H9 (cell line): ENCODE results near the gene GRID2. TPM values are rescaled to one million over a fixed set of nuclear protein-coding genes. Genes with fewer than 3 reads are reported as not detected.

Source experiments
- DNase-seq: peaks from one replicate; pipeline ENCODE4 v3.0.0-alpha.2; 2017
- H2AFZ ChIP-seq: one replicate; pipeline ENCODE4 v1.6.1; 2013; ENCODE audit warnings: mild to moderate bottlenecking, low read length, control low read depth, moderate library complexity
- H2AK5ac ChIP-seq: 2 replicates; pipeline ENCODE4 v1.6.1; 2013; ENCODE audit warnings: low read length, control low read depth, mixed read lengths; ENCODE audit not compliant: insufficient read length
- H2BK120ac ChIP-seq: one replicate; pipeline ENCODE4 v1.6.1; 2013; ENCODE audit warnings: low read depth, mild to moderate bottlenecking, low read length, control low read depth, inconsistent platforms; ENCODE audit not compliant: poor library complexity, severe bottlenecking
- H2BK12ac ChIP-seq: 2 replicates; pipeline ENCODE4 v1.6.1; 2013; ENCODE audit warnings: low read length, control low read depth, mixed read lengths, low read depth; ENCODE audit not compliant: insufficient read length
- H2BK15ac ChIP-seq: 2 replicates; pipeline ENCODE4 v1.6.1; 2013; ENCODE audit warnings: low read depth, low read length, control low read depth
- H2BK20ac ChIP-seq: one replicate; pipeline ENCODE4 v1.6.1; 2013; ENCODE audit warnings: low read depth, mild to moderate bottlenecking, low read length, control low read depth, inconsistent platforms; ENCODE audit not compliant: poor library complexity, severe bottlenecking
- H2BK5ac ChIP-seq: 2 replicates; pipeline ENCODE4 v1.6.1; 2013; ENCODE audit warnings: low read length, control low read depth, mixed read lengths; ENCODE audit not compliant: insufficient read length
- H3K14ac ChIP-seq: 2 replicates; pipeline ENCODE4 v1.6.1; 2013; ENCODE audit warnings: low read length, control low read depth; ENCODE audit not compliant: insufficient read depth
- H3K18ac ChIP-seq: 2 replicates; pipeline ENCODE4 v1.6.1; 2013; ENCODE audit warnings: low read depth, mild to moderate bottlenecking, mixed read lengths, low read length, control low read depth; ENCODE audit not compliant: insufficient read length
- H3K23ac ChIP-seq: 2 replicates; pipeline ENCODE4 v1.6.1; 2013; ENCODE audit warnings: low read length, control low read depth, mixed read lengths, low read depth; ENCODE audit not compliant: insufficient read length
- H3K23me2 ChIP-seq: 2 replicates; pipeline ENCODE4 v1.6.1; 2013; ENCODE audit warnings: low read depth, mild to moderate bottlenecking, mixed read lengths, low read length, control low read depth; ENCODE audit not compliant: insufficient read length, poor library complexity, severe bottlenecking
- H3K27ac ChIP-seq: 2 replicates; pipeline ENCODE4 v1.5.1; 2013; ENCODE audit warnings: low read length, control low read depth, mixed read lengths, low read depth; ENCODE audit not compliant: insufficient read length
- H3K27me3 ChIP-seq: 2 replicates; pipeline ENCODE4 v1.6.1; 2013; ENCODE audit warnings: low read length, control low read depth, inconsistent platforms; ENCODE audit not compliant: insufficient read depth
- H3K4ac ChIP-seq: 2 replicates; pipeline ENCODE4 v1.6.1; 2013; ENCODE audit warnings: low read depth, mild to moderate bottlenecking, control low read depth, inconsistent platforms, low read length, moderate library complexity
- H3K4me1 ChIP-seq: 2 replicates; pipeline ENCODE4 v1.6.1; 2013; ENCODE audit warnings: low read length, control low read depth, inconsistent platforms; ENCODE audit not compliant: insufficient read depth
- H3K4me2 ChIP-seq: 2 replicates; pipeline ENCODE4 v1.6.1; 2013; ENCODE audit warnings: low read length, control low read depth, mixed read lengths; ENCODE audit not compliant: insufficient read length, insufficient read depth
- H3K56ac ChIP-seq: 2 replicates; pipeline ENCODE4 v1.6.1; 2013; ENCODE audit warnings: low read depth, mild to moderate bottlenecking, mixed read lengths, low read length, control low read depth; ENCODE audit not compliant: insufficient read length
- H3K79me1 ChIP-seq: 2 replicates; pipeline ENCODE4 v1.6.1; 2013; ENCODE audit warnings: low read depth, mild to moderate bottlenecking, moderate library complexity, low read length, control low read depth, inconsistent platforms; ENCODE audit not compliant: insufficient read depth, poor library complexity, severe bottlenecking
- H3K79me2 ChIP-seq: 2 replicates; pipeline ENCODE4 v1.6.1; 2013; ENCODE audit warnings: low read length, control low read depth, inconsistent platforms; ENCODE audit not compliant: insufficient read depth
- H3K9ac ChIP-seq: 2 replicates; pipeline ENCODE4 v1.6.1; 2013; ENCODE audit warnings: low read length, control low read depth, mixed read lengths; ENCODE audit not compliant: insufficient read length; ENCODE audit errors: extremely low read depth
- H3K9me3 ChIP-seq: one replicate; pipeline ENCODE4 v1.6.1; 2013; ENCODE audit warnings: low read depth, low read length, inconsistent platforms; ENCODE audit not compliant: control insufficient read depth
- H3T11ph ChIP-seq: one replicate; pipeline ENCODE4 v1.6.1; 2013; ENCODE audit warnings: mild to moderate bottlenecking, low read length, control low read depth, inconsistent platforms
- H4K20me1 ChIP-seq: one replicate; pipeline ENCODE4 v1.6.1; 2013; ENCODE audit not compliant: control insufficient read depth, insufficient read length, insufficient read depth
- H4K5ac ChIP-seq: 2 replicates; pipeline ENCODE4 v1.6.1; 2013; ENCODE audit warnings: low read depth, mild to moderate bottlenecking, mixed read lengths, low read length, control low read depth; ENCODE audit not compliant: insufficient read length
- H4K8ac ChIP-seq: replicated peaks from 2 replicates; pipeline ENCODE4 v1.6.1; 2013; ENCODE audit warnings: low read length, control low read depth, mixed read lengths, low read depth; ENCODE audit not compliant: insufficient read length
- H4K91ac ChIP-seq: 2 replicates; pipeline ENCODE4 v1.6.1; 2013; ENCODE audit warnings: low read depth, mild to moderate bottlenecking, moderate library complexity, mixed read lengths, low read length, control low read depth; ENCODE audit not compliant: insufficient read length
- H3K27ac Mint-ChIP-seq, 3 experiments: 2 replicates in 2 of 3; 3 replicates in 1 of 3; pipeline ENCODE4 v1.8.0; 2020 to 2021; ENCODE audit warnings: mixed read lengths in 3 of 3, mild to moderate bottlenecking in 1 of 3, moderate library complexity in 1 of 3
- H3K27me3 Mint-ChIP-seq: 2 replicates; pipeline ENCODE4 v1.8.0; 2021; ENCODE audit warnings: low read depth, mild to moderate bottlenecking, moderate library complexity, mixed read lengths
- H3K36me3 Mint-ChIP-seq, 3 experiments: 2 replicates in 2 of 3; 3 replicates in 1 of 3; pipeline ENCODE4 v1.8.0; 2020 to 2021; ENCODE audit warnings: low read depth in 3 of 3, mixed read lengths in 3 of 3; ENCODE audit not compliant: insufficient read depth in 1 of 3
- H3K4me1 Mint-ChIP-seq, 2 experiments: 2 replicates each; pipeline ENCODE4 v1.8.0; 2020; ENCODE audit warnings: mixed read lengths in 2 of 2
- H3K4me3 Mint-ChIP-seq, 2 experiments: 2 replicates in 1 of 2; 3 replicates in 1 of 2; pipeline ENCODE4 v1.8.0; 2020 to 2021; ENCODE audit warnings: mild to moderate bottlenecking in 2 of 2, mixed read lengths in 2 of 2, moderate library complexity in 1 of 2
- H3K9me3 Mint-ChIP-seq, 2 experiments: 2 replicates in 1 of 2; 3 replicates in 1 of 2; pipeline ENCODE4 v1.8.0; 2020; ENCODE audit warnings: mild to moderate bottlenecking in 2 of 2, mixed read lengths in 2 of 2, moderate library complexity in 1 of 2
- CTCF ChIP-seq: fragments of 200-600 bp; sonication (generic); conservative IDR thresholded peaks from 3 replicates; pipeline ENCODE4 v1.8.0; 2021; ENCODE audit warnings: antibody characterized with exemption, mild to moderate bottlenecking
- WGBS: extraction: QIAGEN DNeasy Blood & Tissue Kit; methylation state at CpG from one replicate; pipeline ENCODE4 v1.1.7; 2013; ENCODE audit warnings: missing lambda C conversion rate, low lambda C conversion rate, mixed read lengths; ENCODE audit not compliant: insufficient read length; ENCODE audit errors: extremely low coverage; 5-methylcytosine and 5-hydroxymethylcytosine counted together
- total RNA-seq: library from RNA; stranded (reverse); gene quantifications from 2 replicates; pipeline ENCODE4 v1.2.1, GENCODE V29; 2021

The GRID2 gene
- total RNA-seq, 1 experiment from 2014 or later, result 21.8 TPM

GRCh38 chr4:92969650-92970379 is 666.0 kb downstream of the GRID2 start:
- no peak overlapping the region for H3K27ac ChIP-seq

More at GRCh38 chr4:92969650-92970379, 666.0 kb downstream of the GRID2 start:
- no peaks in the 10 kb centered on the region for H3K4me1 ChIP-seq
- H3T11ph ChIP-seq, result no peak overlapping the region
- no peaks in the 10 kb centered on the region for H4K20me1 ChIP-seq
- H4K8ac ChIP-seq, result no peak overlapping the region
- Mint-ChIP-seq H3K4me1 (no peaks in the 10 kb centered on the region), H3K4me3 (no peak overlapping the region), H3K9me3 (peaks cover 0 to 4% of the 10 kb centered on the region in 2 experiments; a peak in 2 of 5 replicates), H3K27ac (no peak overlapping the region), H3K27me3 (no peaks in the 10 kb centered on the region), H3K36me3 (peaks cover 2 to 4% (median 3%) of the 10 kb centered on the region in 3 experiments; a peak in 3 of 7 replicates)
- H4K91ac ChIP-seq, result no peak overlapping the region
- no peaks in the 10 kb centered on the region for H3K79me2 ChIP-seq
- no peak overlapping the region for H2BK120ac ChIP-seq
- no peaks in the 10 kb centered on the region for H3K23me2 ChIP-seq
- H2AK5ac ChIP-seq, result no peak overlapping the region
- no peak overlapping the region for H2AFZ ChIP-seq
- no peak for DNase-seq
- no peaks in the 10 kb centered on the region for H3K9me3 ChIP-seq
- no peak overlapping the region for H2BK12ac ChIP-seq
- no CpG with 5 or more reads among the region's 4 CpGs for WGBS
- H3K14ac ChIP-seq, result no peak overlapping the region
- H3K27me3 ChIP-seq, result no peaks in the 10 kb centered on the region
- H3K56ac ChIP-seq, result no peak overlapping the region
- H3K18ac ChIP-seq, result no peak overlapping the region
- H2BK5ac ChIP-seq, result no peak overlapping the region
- H3K9ac ChIP-seq, result no peak overlapping the region
- H3K23ac ChIP-seq, result no peak overlapping the region
- H2BK20ac ChIP-seq, result no peak overlapping the region
- H3K79me1 ChIP-seq, result no peaks in the 10 kb centered on the region
- H2BK15ac ChIP-seq, result no peak overlapping the region
- H3K4me2 ChIP-seq, result no peak overlapping the region
- no peak for TF ChIP-seq CTCF
- no peak overlapping the region for H4K5ac ChIP-seq
- H3K4ac ChIP-seq, result no peak overlapping the region
